Measurements from ENCODE around the gene CLINT1.
"Not testable (repeated sequence)": the region's sequence is repeated elsewhere in the genome, so short reads cannot be mapped to it uniquely, and the experiment has no call there.

GRCh38 chr5:157853365-157853764 is 5.6 kb downstream of the CLINT1 start:
- TF ChIP-seq, protein P1, sequence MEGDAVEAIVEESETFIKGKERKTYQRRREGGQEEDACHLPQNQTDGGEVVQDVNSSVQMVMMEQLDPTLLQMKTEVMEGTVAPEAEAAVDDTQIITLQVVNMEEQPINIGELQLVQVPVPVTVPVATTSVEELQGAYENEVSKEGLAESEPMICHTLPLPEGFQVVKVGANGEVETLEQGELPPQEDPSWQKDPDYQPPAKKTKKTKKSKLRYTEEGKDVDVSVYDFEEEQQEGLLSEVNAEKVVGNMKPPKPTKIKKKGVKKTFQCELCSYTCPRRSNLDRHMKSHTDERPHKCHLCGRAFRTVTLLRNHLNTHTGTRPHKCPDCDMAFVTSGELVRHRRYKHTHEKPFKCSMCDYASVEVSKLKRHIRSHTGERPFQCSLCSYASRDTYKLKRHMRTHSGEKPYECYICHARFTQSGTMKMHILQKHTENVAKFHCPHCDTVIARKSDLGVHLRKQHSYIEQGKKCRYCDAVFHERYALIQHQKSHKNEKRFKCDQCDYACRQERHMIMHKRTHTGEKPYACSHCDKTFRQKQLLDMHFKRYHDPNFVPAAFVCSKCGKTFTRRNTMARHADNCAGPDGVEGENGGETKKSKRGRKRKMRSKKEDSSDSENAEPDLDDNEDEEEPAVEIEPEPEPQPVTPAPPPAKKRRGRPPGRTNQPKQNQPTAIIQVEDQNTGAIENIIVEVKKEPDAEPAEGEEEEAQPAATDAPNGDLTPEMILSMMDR (IDR thresholded peaks at IDR 0.05): not testable (repeated sequence)
- not testable (repeated sequence) for TF ChIP-seq POLR2A (IDR thresholded peaks at IDR 0.05)

Data from breast epithelium (tissue), 3 donors.